Fibroblast of lung (primary cell): ENCODE results near the gene UAP1L1. TPM values are rescaled to one million over a fixed set of nuclear protein-coding genes. Genes with fewer than 3 reads are reported as not detected.
A peak's percentile ranks its signal among the peaks of the same experiment; 100 is the strongest.

Experiments
- DNase-seq, 2 donors: peaks; one replicate each; pipeline versions ENCODE4 v3.0.0 to v3.0.0-alpha.2; 2010; ENCODE audit warnings: low read depth in 2 of 2
- H2AFZ ChIP-seq: 2 replicates; pipeline ENCODE4 v1.5.1; 2012; ENCODE audit warnings: low read length, control low read depth, inconsistent platforms
- H3K27ac ChIP-seq: 2 replicates; pipeline ENCODE4 v1.5.1; 2011; ENCODE audit warnings: low read length, control low read depth; ENCODE audit not compliant: insufficient read depth
- H3K27me3 ChIP-seq: 2 replicates; pipeline ENCODE4 v1.5.1; 2011; ENCODE audit warnings: mild to moderate bottlenecking, low read length; ENCODE audit not compliant: control insufficient read depth, insufficient read depth
- H3K36me3 ChIP-seq: 2 replicates; pipeline ENCODE4 v1.5.1; 2011; ENCODE audit warnings: low read length; ENCODE audit not compliant: control insufficient read depth, insufficient read depth
- H3K4me1 ChIP-seq: 2 replicates; pipeline ENCODE4 v1.5.1; 2011; ENCODE audit warnings: low read length; ENCODE audit not compliant: control insufficient read depth, insufficient read depth; ENCODE audit errors: extremely low read depth
- H3K4me2 ChIP-seq: 2 replicates; pipeline ENCODE4 v1.5.1; 2011; ENCODE audit warnings: low read length, control low read depth; ENCODE audit not compliant: insufficient read depth; ENCODE audit errors: extremely low read depth
- H3K4me3 ChIP-seq, 4 experiments: fragments of 200-600 bp in 1 of 4; sonication (generic) in 1 of 4; replicated peaks in 1 of 4; 2 replicates each; pipeline ENCODE4 v1.5.1; 2011 to 2016; ENCODE audit warnings: low read length in 4 of 4, low read depth in 3 of 4, mild to moderate bottlenecking in 3 of 4, control low read depth in 2 of 4, inconsistent platforms in 1 of 4, mixed read lengths in 1 of 4; ENCODE audit not compliant: insufficient read depth in 1 of 4; ENCODE audit errors: control extremely low read depth in 1 of 4
- H3K79me2 ChIP-seq: 2 replicates; pipeline ENCODE4 v1.5.1; 2012; ENCODE audit warnings: mild to moderate bottlenecking, low read length, inconsistent platforms; ENCODE audit not compliant: control insufficient read depth, insufficient read depth
- H3K9ac ChIP-seq: 2 replicates; pipeline ENCODE4 v1.5.1; 2011; ENCODE audit warnings: mild to moderate bottlenecking, low read length, control low read depth; ENCODE audit not compliant: insufficient read depth
- H3K9me3 ChIP-seq: 2 replicates; pipeline ENCODE4 v1.5.1; 2012; ENCODE audit warnings: low read depth, low read length; ENCODE audit not compliant: control insufficient read depth, insufficient read depth
- H4K20me1 ChIP-seq: 2 replicates; pipeline ENCODE4 v1.5.1; 2011; ENCODE audit warnings: low read length; ENCODE audit not compliant: control insufficient read depth, insufficient read depth; ENCODE audit errors: extremely low read depth
- EZH2 ChIP-seq: IDR thresholded peaks from 2 replicates; pipeline ENCODE4 v1.5.1; 2012; ENCODE audit warnings: low read length, control low read depth, mild to moderate bottlenecking; ENCODE audit errors: missing control alignments
- polyA plus RNA-seq, 2 donors: library from polyadenylated mRNA; depleted of rRNA in 1 of 2; stranded (reverse) in 1 of 2; unstranded in 1 of 2; fragments of >200 nt; gene quantifications; 2 replicates each; pipeline ENCODE4 v1.2.1, GENCODE V29; 2011 to 2012; ENCODE audit warnings: missing spikeins in 1 of 2
- total RNA-seq: library from RNA; depleted of rRNA; stranded (reverse); fragments of >200 nt; gene quantifications from 2 replicates; pipeline ENCODE4 v1.2.1, GENCODE V29; 2014
- TF ChIP-seq, protein P1 (sequence below), 2 donors: IDR thresholded peaks in 1 of 2; conservative IDR thresholded peaks in 1 of 2; 1 replicate in 1 of 2; 2 replicates in 1 of 2; pipeline ENCODE4 v1.5.1; 2011 to 2012; ENCODE audit warnings: low read length in 2 of 2, control low read depth in 1 of 2, inconsistent platforms in 1 of 2, low read depth in 1 of 2, mild to moderate bottlenecking in 1 of 2

Gene UAP1L1
- total and polyA plus RNA-seq, 2 donors (not counting 1 experiment from before 2014, with no cell fraction given): 16.4 to 21.1 TPM

- Histone ChIP-seq H3K4me2 (no peak overlapping the region), H3K4me3 (no peak overlapping the region), H2AFZ (no peak overlapping the region), H3K4me1 (peaks cover under 1% of the 10 kb centered on the region), H4K20me1 (no peaks in the 10 kb centered on the region), H3K27ac (no peak overlapping the region), H3K79me2 (no peaks in the 10 kb centered on the region), H3K36me3 (peaks cover 3% of the 10 kb centered on the region), H3K27me3 (no peaks in the 10 kb centered on the region), H3K9ac (no peak overlapping the region), H3K9me3 (no peaks in the 10 kb centered on the region)
- TF ChIP-seq EZH2: no peak
- TF ChIP-seq, protein P1, sequence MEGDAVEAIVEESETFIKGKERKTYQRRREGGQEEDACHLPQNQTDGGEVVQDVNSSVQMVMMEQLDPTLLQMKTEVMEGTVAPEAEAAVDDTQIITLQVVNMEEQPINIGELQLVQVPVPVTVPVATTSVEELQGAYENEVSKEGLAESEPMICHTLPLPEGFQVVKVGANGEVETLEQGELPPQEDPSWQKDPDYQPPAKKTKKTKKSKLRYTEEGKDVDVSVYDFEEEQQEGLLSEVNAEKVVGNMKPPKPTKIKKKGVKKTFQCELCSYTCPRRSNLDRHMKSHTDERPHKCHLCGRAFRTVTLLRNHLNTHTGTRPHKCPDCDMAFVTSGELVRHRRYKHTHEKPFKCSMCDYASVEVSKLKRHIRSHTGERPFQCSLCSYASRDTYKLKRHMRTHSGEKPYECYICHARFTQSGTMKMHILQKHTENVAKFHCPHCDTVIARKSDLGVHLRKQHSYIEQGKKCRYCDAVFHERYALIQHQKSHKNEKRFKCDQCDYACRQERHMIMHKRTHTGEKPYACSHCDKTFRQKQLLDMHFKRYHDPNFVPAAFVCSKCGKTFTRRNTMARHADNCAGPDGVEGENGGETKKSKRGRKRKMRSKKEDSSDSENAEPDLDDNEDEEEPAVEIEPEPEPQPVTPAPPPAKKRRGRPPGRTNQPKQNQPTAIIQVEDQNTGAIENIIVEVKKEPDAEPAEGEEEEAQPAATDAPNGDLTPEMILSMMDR (conservative IDR thresholded peaks at IDR 0.05 in 1 of 2, IDR thresholded peaks at IDR 0.05 in 1 of 2; ENCODE audit: low read depth in 1 of 2, low read length in 2 of 2): no peak
- DNase-seq: no peak
Measured at GRCh38 chr9:137034039-137034708, 43.1 kb upstream of the UAP1L1 start.

GRCh38 chr9:137034709-137035506, 42.4 kb upstream of the UAP1L1 start:
- Histone ChIP-seq H3K4me3 (no peak overlapping the region), H3K79me2 (no peaks in the 10 kb centered on the region), H3K36me3 (peaks cover 6% of the 10 kb centered on the region), H3K9ac (no peak overlapping the region), H2AFZ (no peak overlapping the region), H3K4me2 (no peak overlapping the region), H4K20me1 (no peaks in the 10 kb centered on the region), H3K27ac (no peak overlapping the region), H3K9me3 (no peaks in the 10 kb centered on the region), H3K27me3 (no peaks in the 10 kb centered on the region), H3K4me1 (no peaks in the 10 kb centered on the region)
- peak; percentile 69 to 82 for DNase-seq
- no peak for TF ChIP-seq EZH2
- TF ChIP-seq, protein P1 (conservative IDR thresholded peaks at IDR 0.05 in 1 of 2, IDR thresholded peaks at IDR 0.05 in 1 of 2; ENCODE audit: low read depth in 1 of 2, low read length in 2 of 2): peak; percentile 88 to 91

DNA sequence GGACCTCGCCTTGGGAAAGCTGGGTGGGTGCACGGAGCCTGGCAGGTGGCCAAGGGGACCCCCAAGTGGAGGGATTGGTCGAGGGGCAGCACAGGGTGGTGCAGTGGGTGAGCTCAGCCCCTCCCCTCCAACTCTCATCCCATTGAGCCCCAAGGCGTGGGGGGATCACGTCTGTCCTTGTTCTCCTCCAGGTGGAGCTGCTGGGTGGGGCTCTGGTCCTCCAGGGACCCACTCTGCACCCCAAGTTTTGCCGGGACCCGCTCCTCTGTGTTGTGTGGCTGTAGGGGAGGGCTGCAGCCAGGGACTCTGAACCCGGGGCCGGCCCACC, 41.8 kb upstream of the UAP1L1 start:
- no peak for DNase-seq
- H2AFZ ChIP-seq: no peak overlapping the region
- no peak overlapping the region for H3K9ac ChIP-seq

More for the DNA sequence above, 41.8 kb upstream of the UAP1L1 start:
- no peak overlapping the region for H3K4me3 ChIP-seq
- H3K4me1 ChIP-seq: no peaks in the 10 kb centered on the region
- no peak overlapping the region for H3K4me2 ChIP-seq
- H3K36me3 ChIP-seq: peaks cover 9% of the 10 kb centered on the region
- no peaks in the 10 kb centered on the region for H3K79me2 ChIP-seq
- no peaks in the 10 kb centered on the region for H3K27me3 ChIP-seq
- no peaks in the 10 kb centered on the region for H4K20me1 ChIP-seq
- no peaks in the 10 kb centered on the region for H3K9me3 ChIP-seq
- no peak overlapping the region for H3K27ac ChIP-seq
- TF ChIP-seq EZH2: no peak
- TF ChIP-seq, protein P1 (conservative IDR thresholded peaks at IDR 0.05 in 1 of 2, IDR thresholded peaks at IDR 0.05 in 1 of 2; ENCODE audit: low read depth in 1 of 2, low read length in 2 of 2): no peak
